Transverse colon (tissue), 3 donors: Measurements from ENCODE around the gene TGFBR2.

Source experiments
- EP300 ChIP-seq: sonication (generic); formaldehyde crosslinking; IDR thresholded peaks from one replicate; pipeline ENCODE4 v1.6.1; 2017; ENCODE audit warnings: antibody characterized with exemption, low read depth
- POLR2A ChIP-seq: fragments of 450-650 bp; IDR thresholded peaks from one replicate; pipeline ENCODE4 v1.6.1; 2016; ENCODE audit warnings: antibody characterized with exemption, mild to moderate bottlenecking, moderate library complexity
- TF ChIP-seq, protein P1 (sequence below), 5 experiments: fragments of 200-600 bp in 3 of 5; fragments of 450-650 bp in 2 of 5; sonication (generic) in 3 of 5; IDR thresholded peaks; 1 replicate in 2 of 5; 2 replicates in 3 of 5; pipeline ENCODE4 v1.5.1; 2016 to 2017; ENCODE audit warnings: antibody characterized with exemption in 5 of 5, inconsistent platforms in 3 of 5, mild to moderate bottlenecking in 2 of 5, moderate library complexity in 1 of 5

DNA sequence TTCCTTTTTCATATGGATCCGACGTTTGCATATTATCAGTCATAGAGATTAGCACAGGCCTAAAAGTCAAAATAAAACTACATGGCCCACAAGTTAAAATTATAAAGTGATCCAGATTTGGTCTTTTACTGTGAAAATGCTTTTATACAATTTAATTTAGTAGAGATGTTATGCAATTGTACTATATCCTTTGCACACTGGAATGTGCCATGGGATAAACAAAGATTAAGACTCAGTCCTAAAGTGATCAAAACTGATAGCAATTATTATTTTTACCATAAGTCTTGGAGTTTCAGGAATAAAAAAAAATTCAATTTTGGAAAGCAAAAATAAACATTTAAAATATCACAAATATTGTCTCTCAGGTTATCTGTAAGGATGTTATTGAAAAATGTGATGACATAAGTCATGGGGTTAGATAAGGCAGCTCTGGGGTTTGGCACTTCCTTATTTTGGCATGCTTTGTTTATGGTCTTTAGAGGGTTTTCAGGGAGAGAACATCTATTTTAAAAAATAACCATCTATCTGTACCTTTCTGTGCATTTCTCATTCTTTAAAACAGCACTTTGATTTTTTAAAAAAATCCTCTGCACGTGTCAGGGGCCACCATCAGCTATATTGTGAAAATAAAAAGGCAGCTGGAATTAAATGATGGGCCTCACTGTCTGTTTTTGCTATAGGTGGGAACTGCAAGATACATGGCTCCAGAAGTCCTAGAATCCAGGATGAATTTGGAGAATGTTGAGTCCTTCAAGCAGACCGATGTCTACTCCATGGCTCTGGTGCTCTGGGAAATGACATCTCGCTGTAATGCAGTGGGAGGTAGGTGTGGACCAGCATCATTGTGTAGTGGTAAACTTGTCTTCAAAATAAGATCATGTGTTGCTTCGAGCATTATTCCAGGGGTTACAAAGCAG, 67.3 kb downstream of the TGFBR2 start:
- TF ChIP-seq EP300 (no peak), POLR2A (no peak)
- TF ChIP-seq, protein P1, sequence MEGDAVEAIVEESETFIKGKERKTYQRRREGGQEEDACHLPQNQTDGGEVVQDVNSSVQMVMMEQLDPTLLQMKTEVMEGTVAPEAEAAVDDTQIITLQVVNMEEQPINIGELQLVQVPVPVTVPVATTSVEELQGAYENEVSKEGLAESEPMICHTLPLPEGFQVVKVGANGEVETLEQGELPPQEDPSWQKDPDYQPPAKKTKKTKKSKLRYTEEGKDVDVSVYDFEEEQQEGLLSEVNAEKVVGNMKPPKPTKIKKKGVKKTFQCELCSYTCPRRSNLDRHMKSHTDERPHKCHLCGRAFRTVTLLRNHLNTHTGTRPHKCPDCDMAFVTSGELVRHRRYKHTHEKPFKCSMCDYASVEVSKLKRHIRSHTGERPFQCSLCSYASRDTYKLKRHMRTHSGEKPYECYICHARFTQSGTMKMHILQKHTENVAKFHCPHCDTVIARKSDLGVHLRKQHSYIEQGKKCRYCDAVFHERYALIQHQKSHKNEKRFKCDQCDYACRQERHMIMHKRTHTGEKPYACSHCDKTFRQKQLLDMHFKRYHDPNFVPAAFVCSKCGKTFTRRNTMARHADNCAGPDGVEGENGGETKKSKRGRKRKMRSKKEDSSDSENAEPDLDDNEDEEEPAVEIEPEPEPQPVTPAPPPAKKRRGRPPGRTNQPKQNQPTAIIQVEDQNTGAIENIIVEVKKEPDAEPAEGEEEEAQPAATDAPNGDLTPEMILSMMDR (IDR thresholded peaks at IDR 0.05) = no peak
